H9 (cell line): ENCODE results near the gene ELMO2. TPM values are rescaled to one million over a fixed set of nuclear protein-coding genes. Genes with fewer than 3 reads are reported as not detected.

Experiments
- DNase-seq: peaks from one replicate; pipeline ENCODE4 v3.0.0-alpha.2; 2017
- H2AFZ ChIP-seq: one replicate; pipeline ENCODE4 v1.6.1; 2013; ENCODE audit warnings: mild to moderate bottlenecking, low read length, control low read depth, moderate library complexity
- H2AK5ac ChIP-seq: 2 replicates; pipeline ENCODE4 v1.6.1; 2013; ENCODE audit warnings: low read length, control low read depth, mixed read lengths; ENCODE audit not compliant: insufficient read length
- H2BK120ac ChIP-seq: one replicate; pipeline ENCODE4 v1.6.1; 2013; ENCODE audit warnings: low read depth, mild to moderate bottlenecking, low read length, control low read depth, inconsistent platforms; ENCODE audit not compliant: poor library complexity, severe bottlenecking
- H2BK12ac ChIP-seq: 2 replicates; pipeline ENCODE4 v1.6.1; 2013; ENCODE audit warnings: low read length, control low read depth, mixed read lengths, low read depth; ENCODE audit not compliant: insufficient read length
- H2BK15ac ChIP-seq: 2 replicates; pipeline ENCODE4 v1.6.1; 2013; ENCODE audit warnings: low read depth, low read length, control low read depth
- H2BK20ac ChIP-seq: one replicate; pipeline ENCODE4 v1.6.1; 2013; ENCODE audit warnings: low read depth, mild to moderate bottlenecking, low read length, control low read depth, inconsistent platforms; ENCODE audit not compliant: poor library complexity, severe bottlenecking
- H2BK5ac ChIP-seq: 2 replicates; pipeline ENCODE4 v1.6.1; 2013; ENCODE audit warnings: low read length, control low read depth, mixed read lengths; ENCODE audit not compliant: insufficient read length
- H3K14ac ChIP-seq: 2 replicates; pipeline ENCODE4 v1.6.1; 2013; ENCODE audit warnings: low read length, control low read depth; ENCODE audit not compliant: insufficient read depth
- H3K18ac ChIP-seq: 2 replicates; pipeline ENCODE4 v1.6.1; 2013; ENCODE audit warnings: low read depth, mild to moderate bottlenecking, mixed read lengths, low read length, control low read depth; ENCODE audit not compliant: insufficient read length
- H3K23ac ChIP-seq: 2 replicates; pipeline ENCODE4 v1.6.1; 2013; ENCODE audit warnings: low read length, control low read depth, mixed read lengths, low read depth; ENCODE audit not compliant: insufficient read length
- H3K23me2 ChIP-seq: 2 replicates; pipeline ENCODE4 v1.6.1; 2013; ENCODE audit warnings: low read depth, mild to moderate bottlenecking, mixed read lengths, low read length, control low read depth; ENCODE audit not compliant: insufficient read length, poor library complexity, severe bottlenecking
- H3K27ac ChIP-seq: 2 replicates; pipeline ENCODE4 v1.5.1; 2013; ENCODE audit warnings: low read length, control low read depth, mixed read lengths, low read depth; ENCODE audit not compliant: insufficient read length
- H3K27me3 ChIP-seq: 2 replicates; pipeline ENCODE4 v1.6.1; 2013; ENCODE audit warnings: low read length, control low read depth, inconsistent platforms; ENCODE audit not compliant: insufficient read depth
- H3K4ac ChIP-seq: 2 replicates; pipeline ENCODE4 v1.6.1; 2013; ENCODE audit warnings: low read depth, mild to moderate bottlenecking, control low read depth, inconsistent platforms, low read length, moderate library complexity
- H3K4me1 ChIP-seq: 2 replicates; pipeline ENCODE4 v1.6.1; 2013; ENCODE audit warnings: low read length, control low read depth, inconsistent platforms; ENCODE audit not compliant: insufficient read depth
- H3K4me2 ChIP-seq: 2 replicates; pipeline ENCODE4 v1.6.1; 2013; ENCODE audit warnings: low read length, control low read depth, mixed read lengths; ENCODE audit not compliant: insufficient read length, insufficient read depth
- H3K56ac ChIP-seq: 2 replicates; pipeline ENCODE4 v1.6.1; 2013; ENCODE audit warnings: low read depth, mild to moderate bottlenecking, mixed read lengths, low read length, control low read depth; ENCODE audit not compliant: insufficient read length
- H3K79me1 ChIP-seq: 2 replicates; pipeline ENCODE4 v1.6.1; 2013; ENCODE audit warnings: low read depth, mild to moderate bottlenecking, moderate library complexity, low read length, control low read depth, inconsistent platforms; ENCODE audit not compliant: insufficient read depth, poor library complexity, severe bottlenecking
- H3K79me2 ChIP-seq: 2 replicates; pipeline ENCODE4 v1.6.1; 2013; ENCODE audit warnings: low read length, control low read depth, inconsistent platforms; ENCODE audit not compliant: insufficient read depth
- H3K9ac ChIP-seq: 2 replicates; pipeline ENCODE4 v1.6.1; 2013; ENCODE audit warnings: low read length, control low read depth, mixed read lengths; ENCODE audit not compliant: insufficient read length; ENCODE audit errors: extremely low read depth
- H3K9me3 ChIP-seq: one replicate; pipeline ENCODE4 v1.6.1; 2013; ENCODE audit warnings: low read depth, low read length, inconsistent platforms; ENCODE audit not compliant: control insufficient read depth
- H3T11ph ChIP-seq: one replicate; pipeline ENCODE4 v1.6.1; 2013; ENCODE audit warnings: mild to moderate bottlenecking, low read length, control low read depth, inconsistent platforms
- H4K20me1 ChIP-seq: one replicate; pipeline ENCODE4 v1.6.1; 2013; ENCODE audit not compliant: control insufficient read depth, insufficient read length, insufficient read depth
- H4K5ac ChIP-seq: 2 replicates; pipeline ENCODE4 v1.6.1; 2013; ENCODE audit warnings: low read depth, mild to moderate bottlenecking, mixed read lengths, low read length, control low read depth; ENCODE audit not compliant: insufficient read length
- H4K8ac ChIP-seq: replicated peaks from 2 replicates; pipeline ENCODE4 v1.6.1; 2013; ENCODE audit warnings: low read length, control low read depth, mixed read lengths, low read depth; ENCODE audit not compliant: insufficient read length
- H4K91ac ChIP-seq: 2 replicates; pipeline ENCODE4 v1.6.1; 2013; ENCODE audit warnings: low read depth, mild to moderate bottlenecking, moderate library complexity, mixed read lengths, low read length, control low read depth; ENCODE audit not compliant: insufficient read length
- H3K27ac Mint-ChIP-seq, 3 experiments: 2 replicates in 2 of 3; 3 replicates in 1 of 3; pipeline ENCODE4 v1.8.0; 2020 to 2021; ENCODE audit warnings: mixed read lengths in 3 of 3, mild to moderate bottlenecking in 1 of 3, moderate library complexity in 1 of 3
- H3K27me3 Mint-ChIP-seq: 2 replicates; pipeline ENCODE4 v1.8.0; 2021; ENCODE audit warnings: low read depth, mild to moderate bottlenecking, moderate library complexity, mixed read lengths
- H3K36me3 Mint-ChIP-seq, 3 experiments: 2 replicates in 2 of 3; 3 replicates in 1 of 3; pipeline ENCODE4 v1.8.0; 2020 to 2021; ENCODE audit warnings: low read depth in 3 of 3, mixed read lengths in 3 of 3; ENCODE audit not compliant: insufficient read depth in 1 of 3
- H3K4me1 Mint-ChIP-seq, 2 experiments: 2 replicates each; pipeline ENCODE4 v1.8.0; 2020; ENCODE audit warnings: mixed read lengths in 2 of 2
- H3K4me3 Mint-ChIP-seq, 2 experiments: 2 replicates in 1 of 2; 3 replicates in 1 of 2; pipeline ENCODE4 v1.8.0; 2020 to 2021; ENCODE audit warnings: mild to moderate bottlenecking in 2 of 2, mixed read lengths in 2 of 2, moderate library complexity in 1 of 2
- H3K9me3 Mint-ChIP-seq, 2 experiments: 2 replicates in 1 of 2; 3 replicates in 1 of 2; pipeline ENCODE4 v1.8.0; 2020; ENCODE audit warnings: mild to moderate bottlenecking in 2 of 2, mixed read lengths in 2 of 2, moderate library complexity in 1 of 2
- CTCF ChIP-seq: fragments of 200-600 bp; sonication (generic); conservative IDR thresholded peaks from 3 replicates; pipeline ENCODE4 v1.8.0; 2021; ENCODE audit warnings: antibody characterized with exemption, mild to moderate bottlenecking
- WGBS: extraction: QIAGEN DNeasy Blood & Tissue Kit; methylation state at CpG from one replicate; pipeline ENCODE4 v1.1.7; 2013; ENCODE audit warnings: missing lambda C conversion rate, low lambda C conversion rate, mixed read lengths; ENCODE audit not compliant: insufficient read length; ENCODE audit errors: extremely low coverage; 5-methylcytosine and 5-hydroxymethylcytosine counted together
- total RNA-seq: library from RNA; stranded (reverse); gene quantifications from 2 replicates; pipeline ENCODE4 v1.2.1, GENCODE V29; 2021

The ELMO2 gene
- total RNA-seq, 1 experiment from 2014 or later: 32.5 TPM

GRCh38 chr20:46430921-46431712 is 24.7 kb upstream of the ELMO2 start:
- no peak overlapping the region for H3K4me2 ChIP-seq

More at GRCh38 chr20:46430921-46431712, 24.7 kb upstream of the ELMO2 start:
- H3K4ac ChIP-seq: no peak overlapping the region
- WGBS: no CpG with 5 or more reads among the region's 15 CpGs
- no peak overlapping the region for H2AK5ac ChIP-seq
- DNase-seq: no peak
- no peaks in the 10 kb centered on the region for H3K79me2 ChIP-seq
- H3K14ac ChIP-seq: no peak overlapping the region
- no peak overlapping the region for H3K56ac ChIP-seq
- peaks cover 0 to 3% (median 2%) of the 10 kb centered on the region in 3 experiments; a peak in 2 of 7 replicates for H3K36me3 Mint-ChIP-seq
- H3K27ac ChIP-seq: no peak overlapping the region
- H4K91ac ChIP-seq: no peak overlapping the region
- H3K27me3 ChIP-seq: no peaks in the 10 kb centered on the region; the same call in 1 of the 2 replicates
- H2AFZ ChIP-seq: no peak overlapping the region
- no peak overlapping the region for H3K9ac ChIP-seq
- H3K9me3 Mint-ChIP-seq: peaks cover 0 to 2% of the 10 kb centered on the region in 2 experiments; a peak in 3 of 5 replicates
- no peak overlapping the region; a peak in 1 of 7 replicates for H3K27ac Mint-ChIP-seq
- H3T11ph ChIP-seq: no peak overlapping the region
- H4K20me1 ChIP-seq: peaks cover 2% of the 10 kb centered on the region
- H3K23me2 ChIP-seq: no peaks in the 10 kb centered on the region
- peaks cover 9 to 10% of the 10 kb centered on the region in 2 experiments for H3K4me1 Mint-ChIP-seq
- no peak overlapping the region for H2BK20ac ChIP-seq
- TF ChIP-seq CTCF: no peak
- H3K27me3 Mint-ChIP-seq: peaks cover 28% of the 10 kb centered on the region
- H4K5ac ChIP-seq: no peak overlapping the region
- H2BK12ac ChIP-seq: no peak overlapping the region
- no peak overlapping the region for H2BK15ac ChIP-seq
- no peak overlapping the region for H4K8ac ChIP-seq
- H3K4me1 ChIP-seq: no peaks in the 10 kb centered on the region
- no peak overlapping the region for H2BK120ac ChIP-seq
- H3K9me3 ChIP-seq: no peaks in the 10 kb centered on the region
- peak overlapping the region; percentile 67 for H3K18ac ChIP-seq
- peak overlapping the region; percentile 76 for H3K23ac ChIP-seq
- no peak overlapping the region for H3K4me3 Mint-ChIP-seq
- H3K79me1 ChIP-seq: no peaks in the 10 kb centered on the region
- no peak overlapping the region for H2BK5ac ChIP-seq
